WTC11 (cell line): ENCODE measurements around the gene AKAP6. TPM values are rescaled to one million over a fixed set of nuclear protein-coding genes. Genes with fewer than 3 reads are reported as not detected.

Source experiments
- ATAC-seq: fragments of 200-7000 bp; cut with Tn5 transposase; 2 replicates; pipeline ENCODE4 v1.10.0; 2021; ENCODE audit warnings: mild to moderate bottlenecking, moderate library complexity
- CTCF ChIA-PET: fragments of 300-600 bp; sonication (Branson Sonifier 250); formaldehyde crosslinking; loops from one replicate; lab custom pipeline; 2021; ENCODE audit warnings: antibody characterized with exemption; lab: Charles Lee
- POLR2A ChIA-PET: fragments of 350-600 bp; sonication (Branson Sonifier 250); formaldehyde crosslinking; loops from one replicate; lab custom pipeline; 2021; ENCODE audit warnings: antibody characterized with exemption; lab: Charles Lee
- DNase-seq: peaks from one replicate; pipeline ENCODE4 v3.0.0; 2021; ENCODE audit warnings: low spot score
- H3K27ac Mint-ChIP-seq: 2 replicates; pipeline ENCODE4 v1.8.0; 2021; ENCODE audit warnings: mixed read lengths
- H3K27me3 Mint-ChIP-seq: 2 replicates; pipeline ENCODE4 v1.8.0; 2021; ENCODE audit warnings: low read depth, mild to moderate bottlenecking, moderate library complexity, mixed read lengths
- H3K36me3 Mint-ChIP-seq: 2 replicates; pipeline ENCODE4 v1.8.0; 2021; ENCODE audit warnings: mixed read lengths
- H3K4me1 Mint-ChIP-seq: 2 replicates; pipeline ENCODE4 v1.8.0; 2022; ENCODE audit warnings: mixed read lengths
- H3K4me3 Mint-ChIP-seq: 2 replicates; pipeline ENCODE4 v1.8.0; 2021; ENCODE audit warnings: mild to moderate bottlenecking, moderate library complexity, mixed read lengths
- H3K9me3 Mint-ChIP-seq: 2 replicates; pipeline ENCODE4 v1.8.0; 2021; ENCODE audit warnings: mixed read lengths
- CREM ChIP-seq: sonication (generic); formaldehyde crosslinking; IDR thresholded peaks from 2 replicates; pipeline ENCODE4 v1.8.1; 2022; ENCODE audit warnings: mild to moderate bottlenecking, missing genetic modification reagents, moderate library complexity
- EMX1 ChIP-seq: fragments of 250-450 bp; sonication (Bioruptor Pico); IDR thresholded peaks from 2 replicates; pipeline ENCODE4 v1.8.0; 2021; ENCODE audit warnings: mild to moderate bottlenecking
- ETV6 ChIP-seq: sonication (generic); formaldehyde crosslinking; IDR thresholded peaks from 2 replicates; pipeline ENCODE4 v1.8.1; 2022; ENCODE audit warnings: mild to moderate bottlenecking, missing genetic modification reagents
- FOXJ3 ChIP-seq: sonication (generic); formaldehyde crosslinking; IDR thresholded peaks from 2 replicates; pipeline ENCODE4 v1.9.0; 2021; ENCODE audit warnings: missing genetic modification reagents, mild to moderate bottlenecking, borderline replicate concordance
- FOXK1 ChIP-seq: sonication (generic); formaldehyde crosslinking; IDR thresholded peaks from 2 replicates; pipeline ENCODE4 v1.8.0; 2022; ENCODE audit warnings: mild to moderate bottlenecking, moderate library complexity, missing genetic modification reagents
- GABPB1 ChIP-seq: sonication (generic); formaldehyde crosslinking; IDR thresholded peaks from 2 replicates; pipeline ENCODE4 v1.8.1; 2023; ENCODE audit warnings: mild to moderate bottlenecking, missing genetic modification reagents
- NFE2L1 ChIP-seq: sonication (generic); formaldehyde crosslinking; IDR thresholded peaks from 2 replicates; pipeline ENCODE4 v1.8.1; 2023; ENCODE audit warnings: missing genetic modification reagents
- NR1H2 ChIP-seq: sonication (generic); formaldehyde crosslinking; IDR thresholded peaks from 2 replicates; pipeline ENCODE4 v1.9.0; 2021; ENCODE audit warnings: mild to moderate bottlenecking, moderate library complexity, missing genetic modification reagents
- OVOL2 ChIP-seq: fragments of 250-450 bp; sonication (Bioruptor Pico); IDR thresholded peaks from 2 replicates; pipeline ENCODE4 v1.9.0; 2021; ENCODE audit warnings: mild to moderate bottlenecking, borderline replicate concordance
- PRRX2 ChIP-seq: fragments of 250-450 bp; sonication (Bioruptor Pico); IDR thresholded peaks from 2 replicates; pipeline ENCODE4 v1.8.0; 2021; ENCODE audit warnings: mild to moderate bottlenecking
- TCF7 ChIP-seq: sonication (generic); formaldehyde crosslinking; IDR thresholded peaks from 2 replicates; pipeline ENCODE4 v1.8.0; 2022; ENCODE audit warnings: mild to moderate bottlenecking, low read depth, missing genetic modification reagents, moderate library complexity
- TEAD4 ChIP-seq: sonication (generic); formaldehyde crosslinking; IDR thresholded peaks from 2 replicates; pipeline ENCODE4 v1.8.0; 2022; ENCODE audit warnings: mild to moderate bottlenecking, missing genetic modification reagents
- TP53 ChIP-seq: sonication (generic); formaldehyde crosslinking; IDR thresholded peaks from 2 replicates; pipeline ENCODE4 v1.8.1; 2023; ENCODE audit warnings: mild to moderate bottlenecking, missing genetic modification reagents
- ZNF138 ChIP-seq: sonication (generic); formaldehyde crosslinking; conservative IDR thresholded peaks from 2 replicates; pipeline ENCODE4 v1.8.1; 2022; ENCODE audit warnings: mild to moderate bottlenecking, moderate library complexity, missing genetic modification reagents
- ZNF416 ChIP-seq: fragments of 250-450 bp; sonication (Bioruptor Pico); IDR thresholded peaks from 2 replicates; pipeline ENCODE4 v1.9.0; 2021; ENCODE audit warnings: mild to moderate bottlenecking, inconsistent platforms
- total RNA-seq: library from RNA; stranded (reverse); gene quantifications from 3 replicates; pipeline ENCODE4 v1.2.3, GENCODE V29; 2021
- TF ChIP-seq, protein P1 (sequence below): sonication (generic); formaldehyde crosslinking; IDR thresholded peaks from 2 replicates; pipeline ENCODE4 v1.8.1; 2022; ENCODE audit warnings: low read depth, mild to moderate bottlenecking, moderate library complexity, missing genetic modification reagents, borderline replicate concordance
- TF ChIP-seq, protein P2 (sequence below): sonication (generic); formaldehyde crosslinking; IDR thresholded peaks from 2 replicates; pipeline ENCODE4 v1.8.0; 2023; ENCODE audit warnings: missing genetic modification reagents, mild to moderate bottlenecking, borderline replicate concordance
- TF ChIP-seq, protein P3 (sequence below): sonication (generic); formaldehyde crosslinking; IDR thresholded peaks from 2 replicates; pipeline ENCODE4 v1.8.0; 2022; ENCODE audit warnings: missing genetic modification reagents
- TF ChIP-seq, protein P4 (sequence below): sonication (generic); formaldehyde crosslinking; IDR thresholded peaks from 2 replicates; pipeline ENCODE4 v1.8.0; 2022; ENCODE audit warnings: mild to moderate bottlenecking, missing genetic modification reagents
- TF ChIP-seq, protein P5 (sequence below): fragments of 250-450 bp; sonication (Bioruptor Pico); conservative IDR thresholded peaks from 2 replicates; pipeline ENCODE4 v1.9.0; 2021; ENCODE audit warnings: mild to moderate bottlenecking
- TF ChIP-seq, protein P6 (sequence below): sonication (generic); formaldehyde crosslinking; IDR thresholded peaks from 2 replicates; pipeline ENCODE4 v1.8.0; 2023; ENCODE audit warnings: missing genetic modification reagents
- TF ChIP-seq, protein P7 (sequence below): sonication (generic); formaldehyde crosslinking; IDR thresholded peaks from 2 replicates; pipeline ENCODE4 v1.8.1; 2023; ENCODE audit warnings: mild to moderate bottlenecking, missing genetic modification reagents, moderate library complexity
- TF ChIP-seq, protein P8 (sequence below): sonication (generic); formaldehyde crosslinking; conservative IDR thresholded peaks from 2 replicates; pipeline ENCODE4 v1.8.1; 2022; ENCODE audit warnings: mild to moderate bottlenecking, missing genetic modification reagents

Gene AKAP6
- total RNA-seq, 1 experiment from 2014 or later: 0.63 TPM

DNA sequence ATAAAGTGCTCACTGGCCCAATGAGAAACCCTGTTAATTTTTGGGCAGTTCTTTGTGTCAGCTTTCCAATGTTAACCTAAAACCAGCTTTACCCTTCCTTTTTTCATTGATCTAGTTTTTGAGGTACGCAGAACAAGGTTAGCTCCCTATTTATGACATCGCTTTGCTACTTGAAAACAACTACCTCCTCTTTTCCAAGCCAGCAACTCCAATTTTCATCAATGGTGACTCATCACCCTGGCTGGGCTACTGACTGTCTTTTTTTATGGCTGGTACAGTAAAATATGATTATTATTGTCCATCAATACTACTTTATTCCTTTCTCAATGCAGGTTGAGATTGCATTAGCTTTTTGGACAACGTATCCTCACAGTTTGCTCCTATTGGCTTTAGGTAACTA is 22.5 kb upstream of the AKAP6 start (continued):
- TF ChIP-seq, protein P1, sequence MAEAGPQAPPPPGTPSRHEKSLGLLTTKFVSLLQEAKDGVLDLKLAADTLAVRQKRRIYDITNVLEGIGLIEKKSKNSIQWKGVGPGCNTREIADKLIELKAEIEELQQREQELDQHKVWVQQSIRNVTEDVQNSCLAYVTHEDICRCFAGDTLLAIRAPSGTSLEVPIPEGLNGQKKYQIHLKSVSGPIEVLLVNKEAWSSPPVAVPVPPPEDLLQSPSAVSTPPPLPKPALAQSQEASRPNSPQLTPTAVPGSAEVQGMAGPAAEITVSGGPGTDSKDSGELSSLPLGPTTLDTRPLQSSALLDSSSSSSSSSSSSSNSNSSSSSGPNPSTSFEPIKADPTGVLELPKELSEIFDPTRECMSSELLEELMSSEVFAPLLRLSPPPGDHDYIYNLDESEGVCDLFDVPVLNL (CRISPR knock-in tag): no peak
- TF ChIP-seq ZNF416 (CRISPR knock-in tag) (no peak), TP53 (CRISPR knock-in tag) (no peak), TCF7 (CRISPR knock-in tag) (no peak), NFE2L1 (no peak), FOXK1 (no peak), FOXJ3 (CRISPR knock-in tag) (no peak), ZNF138 (CRISPR knock-in tag) (no peak)
- TF ChIP-seq, protein P2, sequence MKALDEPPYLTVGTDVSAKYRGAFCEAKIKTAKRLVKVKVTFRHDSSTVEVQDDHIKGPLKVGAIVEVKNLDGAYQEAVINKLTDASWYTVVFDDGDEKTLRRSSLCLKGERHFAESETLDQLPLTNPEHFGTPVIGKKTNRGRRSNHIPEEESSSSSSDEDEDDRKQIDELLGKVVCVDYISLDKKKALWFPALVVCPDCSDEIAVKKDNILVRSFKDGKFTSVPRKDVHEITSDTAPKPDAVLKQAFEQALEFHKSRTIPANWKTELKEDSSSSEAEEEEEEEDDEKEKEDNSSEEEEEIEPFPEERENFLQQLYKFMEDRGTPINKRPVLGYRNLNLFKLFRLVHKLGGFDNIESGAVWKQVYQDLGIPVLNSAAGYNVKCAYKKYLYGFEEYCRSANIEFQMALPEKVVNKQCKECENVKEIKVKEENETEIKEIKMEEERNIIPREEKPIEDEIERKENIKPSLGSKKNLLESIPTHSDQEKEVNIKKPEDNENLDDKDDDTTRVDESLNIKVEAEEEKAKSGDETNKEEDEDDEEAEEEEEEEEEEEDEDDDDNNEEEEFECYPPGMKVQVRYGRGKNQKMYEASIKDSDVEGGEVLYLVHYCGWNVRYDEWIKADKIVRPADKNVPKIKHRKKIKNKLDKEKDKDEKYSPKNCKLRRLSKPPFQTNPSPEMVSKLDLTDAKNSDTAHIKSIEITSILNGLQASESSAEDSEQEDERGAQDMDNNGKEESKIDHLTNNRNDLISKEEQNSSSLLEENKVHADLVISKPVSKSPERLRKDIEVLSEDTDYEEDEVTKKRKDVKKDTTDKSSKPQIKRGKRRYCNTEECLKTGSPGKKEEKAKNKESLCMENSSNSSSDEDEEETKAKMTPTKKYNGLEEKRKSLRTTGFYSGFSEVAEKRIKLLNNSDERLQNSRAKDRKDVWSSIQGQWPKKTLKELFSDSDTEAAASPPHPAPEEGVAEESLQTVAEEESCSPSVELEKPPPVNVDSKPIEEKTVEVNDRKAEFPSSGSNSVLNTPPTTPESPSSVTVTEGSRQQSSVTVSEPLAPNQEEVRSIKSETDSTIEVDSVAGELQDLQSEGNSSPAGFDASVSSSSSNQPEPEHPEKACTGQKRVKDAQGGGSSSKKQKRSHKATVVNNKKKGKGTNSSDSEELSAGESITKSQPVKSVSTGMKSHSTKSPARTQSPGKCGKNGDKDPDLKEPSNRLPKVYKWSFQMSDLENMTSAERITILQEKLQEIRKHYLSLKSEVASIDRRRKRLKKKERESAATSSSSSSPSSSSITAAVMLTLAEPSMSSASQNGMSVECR (CRISPR knock-in tag): no peak
- TF ChIP-seq, protein P3, sequence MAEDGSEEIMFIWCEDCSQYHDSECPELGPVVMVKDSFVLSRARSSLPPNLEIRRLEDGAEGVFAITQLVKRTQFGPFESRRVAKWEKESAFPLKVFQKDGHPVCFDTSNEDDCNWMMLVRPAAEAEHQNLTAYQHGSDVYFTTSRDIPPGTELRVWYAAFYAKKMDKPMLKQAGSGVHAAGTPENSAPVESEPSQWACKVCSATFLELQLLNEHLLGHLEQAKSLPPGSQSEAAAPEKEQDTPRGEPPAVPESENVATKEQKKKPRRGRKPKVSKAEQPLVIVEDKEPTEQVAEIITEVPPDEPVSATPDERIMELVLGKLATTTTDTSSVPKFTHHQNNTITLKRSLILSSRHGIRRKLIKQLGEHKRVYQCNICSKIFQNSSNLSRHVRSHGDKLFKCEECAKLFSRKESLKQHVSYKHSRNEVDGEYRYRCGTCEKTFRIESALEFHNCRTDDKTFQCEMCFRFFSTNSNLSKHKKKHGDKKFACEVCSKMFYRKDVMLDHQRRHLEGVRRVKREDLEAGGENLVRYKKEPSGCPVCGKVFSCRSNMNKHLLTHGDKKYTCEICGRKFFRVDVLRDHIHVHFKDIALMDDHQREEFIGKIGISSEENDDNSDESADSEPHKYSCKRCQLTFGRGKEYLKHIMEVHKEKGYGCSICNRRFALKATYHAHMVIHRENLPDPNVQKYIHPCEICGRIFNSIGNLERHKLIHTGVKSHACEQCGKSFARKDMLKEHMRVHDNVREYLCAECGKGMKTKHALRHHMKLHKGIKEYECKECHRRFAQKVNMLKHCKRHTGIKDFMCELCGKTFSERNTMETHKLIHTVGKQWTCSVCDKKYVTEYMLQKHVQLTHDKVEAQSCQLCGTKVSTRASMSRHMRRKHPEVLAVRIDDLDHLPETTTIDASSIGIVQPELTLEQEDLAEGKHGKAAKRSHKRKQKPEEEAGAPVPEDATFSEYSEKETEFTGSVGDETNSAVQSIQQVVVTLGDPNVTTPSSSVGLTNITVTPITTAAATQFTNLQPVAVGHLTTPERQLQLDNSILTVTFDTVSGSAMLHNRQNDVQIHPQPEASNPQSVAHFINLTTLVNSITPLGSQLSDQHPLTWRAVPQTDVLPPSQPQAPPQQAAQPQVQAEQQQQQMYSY (CRISPR knock-in tag): no peak
- TF ChIP-seq, all 79 proteins: peak for 0

DNA sequence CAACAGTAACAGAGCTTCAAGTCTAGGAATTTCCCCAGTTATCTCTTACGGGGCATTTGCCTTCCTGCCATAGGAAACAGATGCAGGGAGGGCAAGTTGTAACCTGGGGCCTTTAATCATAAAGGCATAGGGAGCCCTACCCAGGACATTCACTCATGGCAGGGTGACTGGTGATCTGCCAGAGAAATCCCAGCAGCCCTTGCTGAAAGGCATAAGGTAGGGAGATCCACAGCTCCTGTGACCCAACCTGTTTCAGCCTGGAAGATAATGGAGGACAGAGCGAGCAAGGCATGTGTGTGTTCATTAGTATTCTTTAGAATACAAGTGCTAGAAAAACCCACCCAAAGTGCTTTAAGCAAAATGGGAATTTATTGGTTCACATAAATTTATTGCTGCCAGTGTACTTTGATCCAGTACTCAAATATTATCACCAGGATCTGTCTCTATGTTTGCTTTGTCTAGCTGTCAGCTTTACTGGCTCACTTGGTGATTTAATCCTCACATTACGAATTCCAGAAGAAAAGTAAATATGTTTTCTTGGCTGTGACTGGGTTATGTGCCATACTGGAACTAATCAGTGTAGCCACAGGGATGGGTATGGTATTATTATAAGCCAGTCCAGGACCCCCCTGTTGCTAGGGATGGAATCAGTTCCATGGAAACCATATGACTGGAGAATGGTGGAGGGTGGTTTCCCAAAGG is 21.1 kb upstream of the AKAP6 start:
- H3K36me3 Mint-ChIP-seq: no peaks in the 10 kb centered on the region
- CTCF ChIA-PET: no interaction called here
- H3K9me3 Mint-ChIP-seq: peaks cover 3% of the 10 kb centered on the region; the same call in 1 of the 2 replicates
- no peak overlapping the region for H3K4me3 Mint-ChIP-seq
- POLR2A ChIA-PET: no interaction called here
- ATAC-seq (no peak), DNase-seq (no peak)
- H3K27me3 Mint-ChIP-seq: no peaks in the 10 kb centered on the region
- H3K27ac Mint-ChIP-seq: no peak overlapping the region
- 0 out of 2 replicates have a peak, but pooled peaks cover 5% of the 10 kb centered on the region for H3K4me1 Mint-ChIP-seq
- no peak for TF ChIP-seq ETV6 (CRISPR knock-in tag)
- TF ChIP-seq, protein P4, sequence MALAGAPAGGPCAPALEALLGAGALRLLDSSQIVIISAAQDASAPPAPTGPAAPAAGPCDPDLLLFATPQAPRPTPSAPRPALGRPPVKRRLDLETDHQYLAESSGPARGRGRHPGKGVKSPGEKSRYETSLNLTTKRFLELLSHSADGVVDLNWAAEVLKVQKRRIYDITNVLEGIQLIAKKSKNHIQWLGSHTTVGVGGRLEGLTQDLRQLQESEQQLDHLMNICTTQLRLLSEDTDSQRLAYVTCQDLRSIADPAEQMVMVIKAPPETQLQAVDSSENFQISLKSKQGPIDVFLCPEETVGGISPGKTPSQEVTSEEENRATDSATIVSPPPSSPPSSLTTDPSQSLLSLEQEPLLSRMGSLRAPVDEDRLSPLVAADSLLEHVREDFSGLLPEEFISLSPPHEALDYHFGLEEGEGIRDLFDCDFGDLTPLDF: no peak
- TF ChIP-seq, protein P5, sequence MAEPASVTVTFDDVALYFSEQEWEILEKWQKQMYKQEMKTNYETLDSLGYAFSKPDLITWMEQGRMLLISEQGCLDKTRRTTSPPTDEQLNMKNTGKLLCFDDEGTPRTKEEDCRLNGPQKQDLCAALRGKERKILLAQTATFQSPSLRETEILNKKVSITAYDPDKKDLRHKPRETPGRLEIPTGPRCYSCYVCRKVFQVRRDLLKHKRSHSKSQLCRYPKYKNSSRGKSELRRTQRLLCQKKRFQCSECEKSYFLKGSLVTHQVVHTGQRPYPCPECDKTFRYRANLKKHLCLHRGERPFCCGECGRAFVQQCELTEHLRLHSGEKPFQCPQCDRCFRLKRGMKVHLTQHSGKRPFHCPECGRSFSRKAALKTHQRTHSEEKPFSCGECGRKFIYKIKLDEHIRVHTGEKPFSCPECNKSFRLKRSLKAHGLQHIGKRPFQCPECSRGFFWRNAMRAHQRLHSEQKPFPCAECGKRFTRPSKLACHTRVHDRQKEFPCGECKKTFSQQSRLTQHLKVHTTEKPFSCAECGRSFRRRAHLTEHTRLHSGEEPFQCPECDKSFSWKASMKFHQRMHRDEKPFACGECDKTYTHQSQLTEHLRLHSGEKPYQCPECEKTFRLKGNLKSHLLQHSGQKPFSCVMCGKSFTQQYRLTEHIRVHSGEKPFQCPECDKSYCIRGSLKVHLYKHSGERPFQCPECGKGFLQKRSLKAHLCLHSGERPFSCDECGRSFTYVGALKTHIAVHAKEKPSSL: no peak
- no peak for TF ChIP-seq PRRX2
- TF ChIP-seq, protein P6, sequence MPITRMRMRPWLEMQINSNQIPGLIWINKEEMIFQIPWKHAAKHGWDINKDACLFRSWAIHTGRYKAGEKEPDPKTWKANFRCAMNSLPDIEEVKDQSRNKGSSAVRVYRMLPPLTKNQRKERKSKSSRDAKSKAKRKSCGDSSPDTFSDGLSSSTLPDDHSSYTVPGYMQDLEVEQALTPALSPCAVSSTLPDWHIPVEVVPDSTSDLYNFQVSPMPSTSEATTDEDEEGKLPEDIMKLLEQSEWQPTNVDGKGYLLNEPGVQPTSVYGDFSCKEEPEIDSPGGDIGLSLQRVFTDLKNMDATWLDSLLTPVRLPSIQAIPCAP (CRISPR knock-in tag): no peak
- TF ChIP-seq OVOL2 (CRISPR knock-in tag): no peak
- TF ChIP-seq, protein P7, sequence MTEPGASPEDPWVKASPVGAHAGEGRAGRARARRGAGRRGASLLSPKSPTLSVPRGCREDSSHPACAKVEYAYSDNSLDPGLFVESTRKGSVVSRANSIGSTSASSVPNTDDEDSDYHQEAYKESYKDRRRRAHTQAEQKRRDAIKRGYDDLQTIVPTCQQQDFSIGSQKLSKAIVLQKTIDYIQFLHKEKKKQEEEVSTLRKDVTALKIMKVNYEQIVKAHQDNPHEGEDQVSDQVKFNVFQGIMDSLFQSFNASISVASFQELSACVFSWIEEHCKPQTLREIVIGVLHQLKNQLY (CRISPR knock-in tag): no peak
- TF ChIP-seq CREM: no peak
- no peak for TF ChIP-seq NR1H2
- TF ChIP-seq EMX1: no peak
- TF ChIP-seq, protein P8, sequence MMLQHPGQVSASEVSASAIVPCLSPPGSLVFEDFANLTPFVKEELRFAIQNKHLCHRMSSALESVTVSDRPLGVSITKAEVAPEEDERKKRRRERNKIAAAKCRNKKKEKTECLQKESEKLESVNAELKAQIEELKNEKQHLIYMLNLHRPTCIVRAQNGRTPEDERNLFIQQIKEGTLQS (CRISPR knock-in tag): no peak
- no peak for TF ChIP-seq GABPB1 (CRISPR knock-in tag)
- TF ChIP-seq TEAD4 (CRISPR knock-in tag): no peak
